GM12878 (cell line): ENCODE measurements around the gene PADI2. TPM values are rescaled to one million over a fixed set of nuclear protein-coding genes. Genes with fewer than 3 reads are reported as not detected.

Experiments
- BRCA1 ChIP-seq: IDR thresholded peaks from 2 replicates; pipeline ENCODE4 v1.6.1; 2011; ENCODE audit warnings: low read depth, low read length, improper control_type of control experiment
- CBX3 ChIP-seq: fragments of 200-600 bp; sonication (generic); IDR thresholded peaks from 2 replicates; pipeline ENCODE4 v1.6.1; 2016; ENCODE audit warnings: low read depth, borderline replicate concordance
- CHD4 ChIP-seq: fragments of 200-600 bp; sonication (generic); IDR thresholded peaks from 2 replicates; pipeline ENCODE4 v1.6.1; 2016; ENCODE audit warnings: mild to moderate bottlenecking
- EP300 ChIP-seq, 2 experiments: fragments of 150-350 bp in 1 of 2; IDR thresholded peaks; 2 replicates each; pipeline ENCODE4 v1.6.1; 2011 to 2012; ENCODE audit warnings: low read depth in 2 of 2, low read length in 2 of 2, borderline replicate concordance in 1 of 2, improper control_type of control experiment in 1 of 2, inconsistent platforms in 1 of 2; ENCODE audit not compliant: control insufficient read depth in 1 of 2
- FOS ChIP-seq: IDR thresholded peaks from 3 replicates; pipeline ENCODE4 v1.6.1; 2011; ENCODE audit warnings: borderline replicate concordance; ENCODE audit not compliant: insufficient read length; ENCODE audit errors: extremely low read depth
- IKZF2 ChIP-seq, 2 experiments: fragments of 450-650 bp; IDR thresholded peaks; 2 replicates each; pipeline ENCODE4 v1.6.1; 2017; ENCODE audit warnings: mild to moderate bottlenecking in 2 of 2, moderate library complexity in 2 of 2
- IRF5 ChIP-seq: fragments of 450-650 bp; IDR thresholded peaks from 2 replicates; pipeline ENCODE4 v1.6.1; 2017; ENCODE audit warnings: borderline replicate concordance
- JUND ChIP-seq: IDR thresholded peaks from 2 replicates; pipeline ENCODE4 v1.6.1; 2012; ENCODE audit warnings: low read depth, mild to moderate bottlenecking, low read length, improper control_type of control experiment, moderate library complexity
- MTA3 ChIP-seq: IDR thresholded peaks from 2 replicates; pipeline ENCODE4 v1.6.1; 2012; ENCODE audit warnings: low read length, inconsistent platforms, borderline replicate concordance
- MXI1 ChIP-seq: fragments of 150-350 bp; IDR thresholded peaks from 2 replicates; pipeline ENCODE4 v1.6.1; 2011; ENCODE audit warnings: low read depth, mild to moderate bottlenecking, inconsistent platforms, low read length, improper control_type of control experiment
- NR2C1 ChIP-seq: fragments of 450-650 bp; IDR thresholded peaks from 2 replicates; pipeline ENCODE4 v1.6.1; 2017; ENCODE audit warnings: antibody characterized with exemption, mild to moderate bottlenecking, moderate library complexity
- NRF1 ChIP-seq: conservative IDR thresholded peaks from 2 replicates; pipeline ENCODE4 v1.6.1; 2011; ENCODE audit warnings: mild to moderate bottlenecking, low read depth, low read length, improper control_type of control experiment
- PAX8 ChIP-seq: fragments of 450-650 bp; IDR thresholded peaks from 2 replicates; pipeline ENCODE4 v1.6.1; 2017; ENCODE audit warnings: mild to moderate bottlenecking, moderate library complexity
- PML ChIP-seq: IDR thresholded peaks from 2 replicates; pipeline ENCODE4 v1.6.1; 2012; ENCODE audit warnings: low read length, inconsistent platforms
- POLR2AphosphoS2 ChIP-seq: IDR thresholded peaks from 2 replicates; pipeline ENCODE4 v1.6.1; 2011; ENCODE audit warnings: low read depth, mild to moderate bottlenecking, low read length, improper control_type of control experiment, moderate library complexity
- POLR2AphosphoS5 ChIP-seq: IDR thresholded peaks from 2 replicates; pipeline ENCODE4 v1.6.1; 2011; ENCODE audit warnings: mild to moderate bottlenecking, low read length, inconsistent platforms
- RELA ChIP-seq: fragments of 450-650 bp; IDR thresholded peaks from 2 replicates; pipeline ENCODE4 v1.8.0; 2014; ENCODE audit warnings: borderline replicate concordance; ENCODE audit not compliant: partially characterized antibody
- RFX5 ChIP-seq: IDR thresholded peaks from 2 replicates; pipeline ENCODE4 v1.6.1; 2011; ENCODE audit warnings: low read depth, low read length, improper control_type of control experiment
- SMC3 ChIP-seq: IDR thresholded peaks from 2 replicates; pipeline ENCODE4 v1.6.1; 2011; ENCODE audit warnings: low read length, improper control_type of control experiment, borderline replicate concordance
- SP1 ChIP-seq: IDR thresholded peaks from one replicate; pipeline ENCODE4 v1.6.1; 2011; ENCODE audit warnings: low read depth, low read length
- SPI1 ChIP-seq: IDR thresholded peaks from 2 replicates; pipeline ENCODE4 v1.6.1; 2011; ENCODE audit warnings: low read depth, mild to moderate bottlenecking, low read length, moderate library complexity, borderline replicate concordance; ENCODE audit not compliant: insufficient read depth
- SREBF1 ChIP-seq: IDR thresholded peaks from 2 replicates; pipeline ENCODE4 v1.6.1; 2012; ENCODE audit warnings: mild to moderate bottlenecking, low read length
- YY1 ChIP-seq: IDR thresholded peaks from 2 replicates; pipeline ENCODE4 v1.6.1; 2011; ENCODE audit warnings: low read depth, mild to moderate bottlenecking, low read length
- ZNF384 ChIP-seq: IDR thresholded peaks from 2 replicates; pipeline ENCODE4 v1.6.1; 2012; ENCODE audit warnings: low read depth, mild to moderate bottlenecking, low read length, improper control_type of control experiment, borderline replicate concordance
- polyA plus RNA-seq, 11 experiments: library from polyadenylated mRNA; depleted of rRNA in 4 of 11; unstranded in 6 of 11; stranded (reverse) in 5 of 11; fragments of >200 nt; fragmentation: Nextera tagmentation in 4 of 11; fragmentation: Illumina TruSeq in 1 of 11; extraction: Ambion mirVana in 4 of 11; extraction: Trizol in 1 of 11; gene quantifications; 1 replicate in 1 of 11; 2 replicates in 10 of 11; pipeline versions ENCODE4 v1.2.1 to v1.2.3, GENCODE V29; 2011 to 2016; ENCODE audit warnings: inconsistent platforms in 2 of 11, missing spikeins in 2 of 11, low read depth in 1 of 11
- total RNA-seq, 4 experiments: library from RNA; depleted of rRNA in 3 of 4; stranded (reverse); fragments of >200 nt in 3 of 4; fragmentation: Illumina TruSeq in 1 of 4; extraction: Trizol in 1 of 4; gene quantifications; 2 replicates each; pipeline versions ENCODE4 v1.2.1 to v1.2.3, GENCODE V29; 2013 to 2021
- TF ChIP-seq, protein P1 (sequence below): fragments of 450-650 bp; conservative IDR thresholded peaks from 2 replicates; pipeline ENCODE4 v1.6.1; 2017; ENCODE audit warnings: mild to moderate bottlenecking, moderate library complexity
- TF ChIP-seq, protein P2 (sequence below): IDR thresholded peaks from 2 replicates; pipeline ENCODE4 v1.6.1; 2011; ENCODE audit warnings: low read depth, mild to moderate bottlenecking, low read length, moderate library complexity, borderline replicate concordance; ENCODE audit errors: extremely low read depth
- TF ChIP-seq, protein P3 (sequence below): IDR thresholded peaks from 2 replicates; pipeline ENCODE4 v1.6.1; 2011; ENCODE audit warnings: low read depth, low read length, improper control_type of control experiment, borderline replicate concordance

PADI2 gene
- total and polyA plus RNA-seq, 10 of the 15 experiments (the other 5 are each of a cell fraction or from before 2014, with no cell fraction given), result 0.05 to 3.0 (median 0.10) TPM; not detected in 1

DNA sequence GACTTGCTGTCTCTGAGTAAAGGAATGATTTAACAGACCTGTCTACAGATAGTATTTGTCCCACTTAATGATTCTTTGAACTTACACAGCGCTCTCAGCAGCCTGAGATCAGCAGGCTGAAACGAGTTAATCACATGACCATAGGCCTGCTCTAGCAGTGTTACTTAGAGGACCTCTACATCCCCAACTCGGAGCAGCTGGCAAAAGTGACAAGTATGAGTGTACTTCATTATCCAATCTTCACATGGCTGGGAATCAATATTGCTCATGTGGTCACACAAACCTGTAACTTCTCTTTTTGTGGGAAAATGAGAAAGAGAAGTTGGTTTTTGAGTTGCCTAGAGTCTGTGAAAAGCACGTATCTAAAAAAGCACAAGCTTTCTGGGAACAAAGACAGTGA, 96.1 kb downstream of the PADI2 start (continued):
- TF ChIP-seq, protein P1, sequence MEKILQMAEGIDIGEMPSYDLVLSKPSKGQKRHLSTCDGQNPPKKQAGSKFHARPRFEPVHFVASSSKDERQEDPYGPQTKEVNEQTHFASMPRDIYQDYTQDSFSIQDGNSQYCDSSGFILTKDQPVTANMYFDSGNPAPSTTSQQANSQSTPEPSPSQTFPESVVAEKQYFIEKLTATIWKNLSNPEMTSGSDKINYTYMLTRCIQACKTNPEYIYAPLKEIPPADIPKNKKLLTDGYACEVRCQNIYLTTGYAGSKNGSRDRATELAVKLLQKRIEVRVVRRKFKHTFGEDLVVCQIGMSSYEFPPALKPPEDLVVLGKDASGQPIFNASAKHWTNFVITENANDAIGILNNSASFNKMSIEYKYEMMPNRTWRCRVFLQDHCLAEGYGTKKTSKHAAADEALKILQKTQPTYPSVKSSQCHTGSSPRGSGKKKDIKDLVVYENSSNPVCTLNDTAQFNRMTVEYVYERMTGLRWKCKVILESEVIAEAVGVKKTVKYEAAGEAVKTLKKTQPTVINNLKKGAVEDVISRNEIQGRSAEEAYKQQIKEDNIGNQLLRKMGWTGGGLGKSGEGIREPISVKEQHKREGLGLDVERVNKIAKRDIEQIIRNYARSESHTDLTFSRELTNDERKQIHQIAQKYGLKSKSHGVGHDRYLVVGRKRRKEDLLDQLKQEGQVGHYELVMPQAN, result no peak
- TF ChIP-seq JUND (no peak), SREBF1 (no peak), YY1 (no peak), SP1 (no peak), PAX8 (no peak), NR2C1 (no peak), CBX3 (no peak), NRF1 (no peak), SMC3 (no peak), CHD4 (no peak), IRF5 (no peak), RELA (no peak), POLR2AphosphoS5 (no peak), EP300 (IDR thresholded peaks at IDR 0.05; ENCODE audit: borderline replicate concordance in 1 of 2, control insufficient read depth in 1 of 2, low read depth in 2 of 2, low read length in 2 of 2) (no peak), SPI1 (no peak), IKZF2 (IDR thresholded peaks at IDR 0.05) (peak; percentile 59 to 69; a peak in 2 of 4 replicates), RFX5 (no peak), ZNF384 (no peak), PML (no peak), BRCA1 (no peak), POLR2AphosphoS2 (no peak), FOS (no peak), MTA3 (no peak), MXI1 (no peak)
- TF ChIP-seq, protein P2, sequence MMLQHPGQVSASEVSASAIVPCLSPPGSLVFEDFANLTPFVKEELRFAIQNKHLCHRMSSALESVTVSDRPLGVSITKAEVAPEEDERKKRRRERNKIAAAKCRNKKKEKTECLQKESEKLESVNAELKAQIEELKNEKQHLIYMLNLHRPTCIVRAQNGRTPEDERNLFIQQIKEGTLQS, result no peak
- TF ChIP-seq, protein P3, sequence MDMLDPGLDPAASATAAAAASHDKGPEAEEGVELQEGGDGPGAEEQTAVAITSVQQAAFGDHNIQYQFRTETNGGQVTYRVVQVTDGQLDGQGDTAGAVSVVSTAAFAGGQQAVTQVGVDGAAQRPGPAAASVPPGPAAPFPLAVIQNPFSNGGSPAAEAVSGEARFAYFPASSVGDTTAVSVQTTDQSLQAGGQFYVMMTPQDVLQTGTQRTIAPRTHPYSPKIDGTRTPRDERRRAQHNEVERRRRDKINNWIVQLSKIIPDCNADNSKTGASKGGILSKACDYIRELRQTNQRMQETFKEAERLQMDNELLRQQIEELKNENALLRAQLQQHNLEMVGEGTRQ, result no peak
- TF ChIP-seq, all 136 proteins: peak for 9
